ENCODE measurements around the gene PAWR.

GRCh38 chr12:79689061-79689476, 1.7 kb downstream of the PAWR start:
- TF ChIP-seq CTCF (IDR thresholded peaks at IDR 0.05) (no peak), ZFX (IDR thresholded peaks at IDR 0.05; ENCODE audit: borderline replicate concordance) (no peak)

Measured in 22Rv1 (cell line).